PFSK-1 (cell line): Measurements from ENCODE around the gene SP1.

ENCODE experiments used
- FOXP2 ChIP-seq: optimal IDR thresholded peaks from 2 replicates; pipeline ENCODE3; 2011; ENCODE audit warnings: borderline replicate concordance, control low read depth, inconsistent platforms; ENCODE audit not compliant: insufficient read depth; ENCODE audit errors: extremely low read length, extremely low read depth
- POLR2AphosphoS5 ChIP-seq: IDR thresholded peaks from 2 replicates; pipeline ENCODE4 v1.6.1; 2012; ENCODE audit warnings: low read depth, mild to moderate bottlenecking, control low read depth, low read length, moderate library complexity
- REST ChIP-seq, 2 experiments: IDR thresholded peaks; 2 replicates each; pipeline versions ENCODE4 v1.6.1 to v1.8.0; 2011 to 2012; ENCODE audit warnings: low read depth in 2 of 2, low read length in 2 of 2, control low read depth in 1 of 2, inconsistent platforms in 1 of 2, mild to moderate bottlenecking in 1 of 2, moderate library complexity in 1 of 2; ENCODE audit not compliant: insufficient read depth in 1 of 2
- SIN3A ChIP-seq: IDR thresholded peaks from 2 replicates; pipeline ENCODE4 v1.6.1; 2012; ENCODE audit warnings: mild to moderate bottlenecking, low read length, moderate library complexity, borderline replicate concordance; ENCODE audit not compliant: insufficient read depth
- TAF1 ChIP-seq: IDR thresholded peaks from 2 replicates; pipeline ENCODE4 v1.6.1; 2012; ENCODE audit warnings: low read length, control low read depth, borderline replicate concordance; ENCODE audit not compliant: insufficient read depth

Gene SP1

GRCh38 chr12:53358836-53359419 is 21.0 kb upstream of the SP1 start:
- TF ChIP-seq REST (IDR thresholded peaks at IDR 0.05; ENCODE audit: insufficient read depth in 1 of 2, low read depth in 2 of 2, low read length in 2 of 2) (no peak), POLR2AphosphoS5 (no peak), TAF1 (no peak), FOXP2 (no peak), SIN3A (no peak)

DNA sequence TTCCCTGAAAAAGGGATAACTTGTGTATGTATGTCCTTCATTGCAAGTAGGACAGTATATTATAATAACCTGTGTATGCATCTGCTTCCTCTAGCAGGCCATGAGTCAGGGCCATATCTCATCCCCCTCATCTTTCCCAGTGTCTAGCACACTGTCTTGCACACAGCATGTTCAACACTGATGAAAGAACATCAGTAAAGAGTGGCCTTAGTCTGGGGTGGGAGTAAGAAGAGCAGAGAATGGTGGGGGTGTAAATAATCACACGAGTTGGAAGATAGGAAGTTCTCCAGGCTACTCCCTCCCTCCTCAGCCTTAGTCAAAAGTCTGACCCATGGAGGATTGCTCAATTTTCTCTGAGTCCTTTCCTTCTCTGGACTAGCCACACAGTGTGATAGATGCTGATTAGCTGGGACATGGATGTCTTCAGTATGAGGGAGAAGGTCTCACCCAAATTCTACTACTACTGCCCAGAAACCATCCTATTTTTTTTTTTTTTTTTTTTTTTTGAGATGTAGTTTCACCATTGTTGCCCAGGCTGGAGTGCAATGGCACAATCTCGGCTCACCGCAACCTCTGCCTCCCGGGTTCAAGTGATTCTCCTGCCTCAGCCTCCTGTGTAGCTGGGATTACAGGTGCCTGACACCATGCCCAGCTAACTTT is 14.6 kb upstream of the SP1 start:
- TF ChIP-seq TAF1 (no peak), REST (IDR thresholded peaks at IDR 0.05; ENCODE audit: insufficient read depth in 1 of 2, low read depth in 2 of 2, low read length in 2 of 2) (no peak), POLR2AphosphoS5 (no peak), SIN3A (no peak), FOXP2 (no peak)

- TF ChIP-seq SIN3A, result no peak
- TF ChIP-seq FOXP2, result no peak
- no peak for TF ChIP-seq REST (IDR thresholded peaks at IDR 0.05; ENCODE audit: insufficient read depth in 1 of 2, low read depth in 2 of 2, low read length in 2 of 2)
- no peak for TF ChIP-seq TAF1
- TF ChIP-seq POLR2AphosphoS5, result no peak
These were observed 3.2 kb upstream of the SP1 start for GRCh38 chr12:53376747-53377146.

DNA sequence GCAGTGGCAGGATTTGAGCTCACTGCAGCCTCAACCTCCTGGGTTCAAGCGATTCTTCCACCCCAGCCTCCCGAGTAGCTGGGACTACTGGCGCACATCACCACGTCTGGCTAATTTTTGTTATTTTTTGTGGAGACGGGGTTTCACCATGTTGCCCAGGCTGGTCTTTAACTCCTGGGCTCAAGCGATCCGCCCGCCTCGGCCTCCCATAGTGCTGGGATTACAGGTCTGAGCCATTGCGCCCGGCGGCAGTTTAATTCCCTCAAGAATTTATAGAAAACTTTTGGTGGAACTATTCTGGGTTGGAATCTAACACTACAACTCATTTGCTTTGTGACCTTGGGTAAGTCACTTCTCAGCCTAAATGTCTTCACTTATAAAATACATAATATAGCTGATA is 1.8 kb upstream of the SP1 start:
- TF ChIP-seq REST (IDR thresholded peaks at IDR 0.05; ENCODE audit: insufficient read depth in 1 of 2, low read depth in 2 of 2, low read length in 2 of 2) (no peak), TAF1 (no peak), POLR2AphosphoS5 (no peak), SIN3A (no peak), FOXP2 (no peak)
